ENCODE results near the gene MPHOSPH8.

The MPHOSPH8 gene

DNA sequence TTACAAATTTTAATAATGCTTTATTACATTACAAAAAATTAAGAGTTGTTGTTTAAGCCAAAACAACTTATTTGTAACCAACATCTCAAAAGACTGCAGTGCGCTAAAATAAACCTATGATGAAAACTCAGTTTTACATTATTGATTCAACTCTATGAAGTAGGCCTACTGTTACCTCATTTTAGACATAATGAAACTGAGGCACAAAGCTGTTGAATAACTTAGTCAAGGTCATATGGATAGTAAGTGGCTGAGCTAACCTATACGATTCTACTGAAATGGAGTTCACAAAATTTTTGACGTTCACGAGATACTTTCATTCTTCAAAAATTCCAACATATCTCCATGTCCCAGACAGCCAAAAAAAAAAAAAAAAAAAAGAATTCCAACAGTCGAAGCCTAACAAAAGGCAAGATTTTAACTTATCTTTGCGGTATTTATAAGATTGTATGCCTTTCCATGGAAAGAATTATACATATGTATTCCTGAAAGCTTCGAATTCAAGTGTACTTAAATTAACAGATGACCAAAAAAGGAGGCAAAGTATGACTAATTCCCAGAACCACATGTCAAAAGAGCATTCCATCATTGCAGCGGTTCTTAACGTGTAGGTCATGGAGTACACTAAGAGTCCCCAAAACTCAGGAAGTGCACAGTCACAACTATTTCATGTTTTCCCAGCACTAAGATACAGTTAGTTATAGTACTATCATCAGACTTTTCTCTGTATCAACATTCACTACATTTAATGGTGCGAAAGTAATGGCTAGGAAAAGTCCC is 79.9 kb downstream of the MPHOSPH8 start:
- POLR2A ChIA-PET, result no interaction called here
- no peak for DNase-seq (ENCODE audit: extremely low spot score)
- TF ChIP-seq NFRKB (IDR thresholded peaks at IDR 0.05) (no peak), HDGF (IDR thresholded peaks at IDR 0.05; ENCODE audit: borderline replicate concordance) (no peak), FOXA1 (IDR thresholded peaks at IDR 0.05) (no peak), L3MBTL2 (conservative IDR thresholded peaks at IDR 0.05) (no peak), TARDBP (IDR thresholded peaks at IDR 0.05) (no peak), SP1 (IDR thresholded peaks at IDR 0.05) (no peak), FOXK2 (IDR thresholded peaks at IDR 0.05) (no peak), SUZ12 (IDR thresholded peaks at IDR 0.05) (no peak), BHLHE40 (IDR thresholded peaks at IDR 0.05; ENCODE audit: borderline replicate concordance) (no peak), CTBP1 (IDR thresholded peaks at IDR 0.05; ENCODE audit: borderline replicate concordance) (no peak), ELF4 (IDR thresholded peaks at IDR 0.05) (no peak), LEF1 (IDR thresholded peaks at IDR 0.05; ENCODE audit: borderline replicate concordance) (no peak), ARNT (IDR thresholded peaks at IDR 0.05) (no peak)
- TF ChIP-seq, protein P1, sequence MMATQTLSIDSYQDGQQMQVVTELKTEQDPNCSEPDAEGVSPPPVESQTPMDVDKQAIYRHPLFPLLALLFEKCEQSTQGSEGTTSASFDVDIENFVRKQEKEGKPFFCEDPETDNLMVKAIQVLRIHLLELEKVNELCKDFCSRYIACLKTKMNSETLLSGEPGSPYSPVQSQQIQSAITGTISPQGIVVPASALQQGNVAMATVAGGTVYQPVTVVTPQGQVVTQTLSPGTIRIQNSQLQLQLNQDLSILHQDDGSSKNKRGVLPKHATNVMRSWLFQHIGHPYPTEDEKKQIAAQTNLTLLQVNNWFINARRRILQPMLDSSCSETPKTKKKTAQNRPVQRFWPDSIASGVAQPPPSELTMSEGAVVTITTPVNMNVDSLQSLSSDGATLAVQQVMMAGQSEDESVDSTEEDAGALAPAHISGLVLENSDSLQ (IDR thresholded peaks at IDR 0.05), result no peak
- CTCF ChIA-PET, result no interaction called here

DNA sequence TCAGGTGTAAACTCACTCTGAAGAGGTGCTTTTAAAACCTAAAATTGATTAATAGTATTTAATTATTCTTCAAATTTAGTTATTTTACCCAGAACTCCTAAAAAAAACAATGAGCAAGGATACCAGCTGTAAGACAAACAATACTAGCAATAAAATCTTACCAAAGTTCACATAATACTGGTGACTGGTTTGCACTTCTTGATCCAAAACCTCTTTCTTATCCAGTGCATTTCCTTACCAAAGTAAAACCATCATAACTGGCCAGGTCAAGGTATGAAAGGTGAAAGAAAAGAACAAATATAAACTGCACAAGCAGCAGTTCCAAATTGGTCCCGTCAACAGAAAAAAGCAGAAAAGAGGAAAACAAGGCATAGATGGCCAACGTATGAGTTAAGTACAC is 86.6 kb downstream of the MPHOSPH8 start:
- POLR2A ChIA-PET, result no interaction called here

More for the DNA sequence above, 86.6 kb downstream of the MPHOSPH8 start:
- TF ChIP-seq, protein P1 (IDR thresholded peaks at IDR 0.05), result no peak
- TF ChIP-seq TARDBP (IDR thresholded peaks at IDR 0.05) (no peak), ELF4 (IDR thresholded peaks at IDR 0.05) (no peak), HDGF (IDR thresholded peaks at IDR 0.05; ENCODE audit: borderline replicate concordance) (no peak), ARNT (IDR thresholded peaks at IDR 0.05) (no peak)
- CTCF ChIA-PET, result no interaction called here
- DNase-seq (ENCODE audit: extremely low spot score), result no peak

All from HEK293T (cell line).